ENCODE results near the gene SOCS3.

- TF ChIP-seq POLR2AphosphoS5 (IDR thresholded peaks at IDR 0.05; ENCODE audit: low read depth) (no peak), EZH2 (IDR thresholded peaks at IDR 0.05; ENCODE audit: low read depth, unreplicated experiment) (no peak), JUNB (IDR thresholded peaks at IDR 0.05; ENCODE audit: unreplicated experiment) (no peak), EZH2phosphoT487 (IDR thresholded peaks at IDR 0.05; ENCODE audit: unreplicated experiment) (no peak), CREB1 (CRISPR knock-in tag; IDR thresholded peaks at IDR 0.05; ENCODE audit: low read depth) (no peak), ZNF114 (CRISPR knock-in tag; IDR thresholded peaks at IDR 0.05) (no peak), NANOG (IDR thresholded peaks at IDR 0.05; ENCODE audit: borderline replicate concordance) (no peak), ZNF331 (CRISPR knock-in tag; IDR thresholded peaks at IDR 0.05; ENCODE audit: low read depth) (no peak)
- TF ChIP-seq, protein P1, sequence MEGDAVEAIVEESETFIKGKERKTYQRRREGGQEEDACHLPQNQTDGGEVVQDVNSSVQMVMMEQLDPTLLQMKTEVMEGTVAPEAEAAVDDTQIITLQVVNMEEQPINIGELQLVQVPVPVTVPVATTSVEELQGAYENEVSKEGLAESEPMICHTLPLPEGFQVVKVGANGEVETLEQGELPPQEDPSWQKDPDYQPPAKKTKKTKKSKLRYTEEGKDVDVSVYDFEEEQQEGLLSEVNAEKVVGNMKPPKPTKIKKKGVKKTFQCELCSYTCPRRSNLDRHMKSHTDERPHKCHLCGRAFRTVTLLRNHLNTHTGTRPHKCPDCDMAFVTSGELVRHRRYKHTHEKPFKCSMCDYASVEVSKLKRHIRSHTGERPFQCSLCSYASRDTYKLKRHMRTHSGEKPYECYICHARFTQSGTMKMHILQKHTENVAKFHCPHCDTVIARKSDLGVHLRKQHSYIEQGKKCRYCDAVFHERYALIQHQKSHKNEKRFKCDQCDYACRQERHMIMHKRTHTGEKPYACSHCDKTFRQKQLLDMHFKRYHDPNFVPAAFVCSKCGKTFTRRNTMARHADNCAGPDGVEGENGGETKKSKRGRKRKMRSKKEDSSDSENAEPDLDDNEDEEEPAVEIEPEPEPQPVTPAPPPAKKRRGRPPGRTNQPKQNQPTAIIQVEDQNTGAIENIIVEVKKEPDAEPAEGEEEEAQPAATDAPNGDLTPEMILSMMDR (conservative IDR thresholded peaks at IDR 0.05; ENCODE audit: low read depth in 2 of 2) = peak in 1 of 2 experiments; percentile 43; a peak in 2 of 4 replicates
- TF ChIP-seq, protein P2, sequence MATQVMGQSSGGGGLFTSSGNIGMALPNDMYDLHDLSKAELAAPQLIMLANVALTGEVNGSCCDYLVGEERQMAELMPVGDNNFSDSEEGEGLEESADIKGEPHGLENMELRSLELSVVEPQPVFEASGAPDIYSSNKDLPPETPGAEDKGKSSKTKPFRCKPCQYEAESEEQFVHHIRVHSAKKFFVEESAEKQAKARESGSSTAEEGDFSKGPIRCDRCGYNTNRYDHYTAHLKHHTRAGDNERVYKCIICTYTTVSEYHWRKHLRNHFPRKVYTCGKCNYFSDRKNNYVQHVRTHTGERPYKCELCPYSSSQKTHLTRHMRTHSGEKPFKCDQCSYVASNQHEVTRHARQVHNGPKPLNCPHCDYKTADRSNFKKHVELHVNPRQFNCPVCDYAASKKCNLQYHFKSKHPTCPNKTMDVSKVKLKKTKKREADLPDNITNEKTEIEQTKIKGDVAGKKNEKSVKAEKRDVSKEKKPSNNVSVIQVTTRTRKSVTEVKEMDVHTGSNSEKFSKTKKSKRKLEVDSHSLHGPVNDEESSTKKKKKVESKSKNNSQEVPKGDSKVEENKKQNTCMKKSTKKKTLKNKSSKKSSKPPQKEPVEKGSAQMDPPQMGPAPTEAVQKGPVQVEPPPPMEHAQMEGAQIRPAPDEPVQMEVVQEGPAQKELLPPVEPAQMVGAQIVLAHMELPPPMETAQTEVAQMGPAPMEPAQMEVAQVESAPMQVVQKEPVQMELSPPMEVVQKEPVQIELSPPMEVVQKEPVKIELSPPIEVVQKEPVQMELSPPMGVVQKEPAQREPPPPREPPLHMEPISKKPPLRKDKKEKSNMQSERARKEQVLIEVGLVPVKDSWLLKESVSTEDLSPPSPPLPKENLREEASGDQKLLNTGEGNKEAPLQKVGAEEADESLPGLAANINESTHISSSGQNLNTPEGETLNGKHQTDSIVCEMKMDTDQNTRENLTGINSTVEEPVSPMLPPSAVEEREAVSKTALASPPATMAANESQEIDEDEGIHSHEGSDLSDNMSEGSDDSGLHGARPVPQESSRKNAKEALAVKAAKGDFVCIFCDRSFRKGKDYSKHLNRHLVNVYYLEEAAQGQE (IDR thresholded peaks at IDR 0.05; ENCODE audit: unreplicated experiment) = no peak
- TF ChIP-seq, protein P3, sequence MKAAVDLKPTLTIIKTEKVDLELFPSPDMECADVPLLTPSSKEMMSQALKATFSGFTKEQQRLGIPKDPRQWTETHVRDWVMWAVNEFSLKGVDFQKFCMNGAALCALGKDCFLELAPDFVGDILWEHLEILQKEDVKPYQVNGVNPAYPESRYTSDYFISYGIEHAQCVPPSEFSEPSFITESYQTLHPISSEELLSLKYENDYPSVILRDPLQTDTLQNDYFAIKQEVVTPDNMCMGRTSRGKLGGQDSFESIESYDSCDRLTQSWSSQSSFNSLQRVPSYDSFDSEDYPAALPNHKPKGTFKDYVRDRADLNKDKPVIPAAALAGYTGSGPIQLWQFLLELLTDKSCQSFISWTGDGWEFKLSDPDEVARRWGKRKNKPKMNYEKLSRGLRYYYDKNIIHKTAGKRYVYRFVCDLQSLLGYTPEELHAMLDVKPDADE (IDR thresholded peaks at IDR 0.05) = no peak
Observed at GRCh38 chr17:78307887-78308638, 51.8 kb downstream of the SOCS3 start.
